HG02759 (cell line): ENCODE data around the gene ADCY4.
A peak's percentile ranks its signal among the peaks of the same experiment; 100 is the strongest.
"Not testable (repeated sequence)": the region's sequence is repeated elsewhere in the genome, so short reads cannot be mapped to it uniquely, and the experiment has no call there.

Source experiments
- ATAC-seq: cut with Tn5 transposase; IDR thresholded peaks from one replicate; pipeline ENCODE4 v1.9.1; 2021; ENCODE audit warnings: mild to moderate bottlenecking, moderate library complexity; ENCODE audit not compliant: unreplicated experiment

ADCY4 gene

GRCh38 chr14:24366721-24367513 is 32.0 kb upstream of the ADCY4 start:
- ATAC-seq: peak; percentile 67

GRCh38 chr14:24366413-24366720 is 31.5 kb upstream of the ADCY4 start:
- ATAC-seq: no peak

GRCh38 chr14:24365600-24366412 is 30.9 kb upstream of the ADCY4 start:
- ATAC-seq: peak; percentile 36

DNA sequence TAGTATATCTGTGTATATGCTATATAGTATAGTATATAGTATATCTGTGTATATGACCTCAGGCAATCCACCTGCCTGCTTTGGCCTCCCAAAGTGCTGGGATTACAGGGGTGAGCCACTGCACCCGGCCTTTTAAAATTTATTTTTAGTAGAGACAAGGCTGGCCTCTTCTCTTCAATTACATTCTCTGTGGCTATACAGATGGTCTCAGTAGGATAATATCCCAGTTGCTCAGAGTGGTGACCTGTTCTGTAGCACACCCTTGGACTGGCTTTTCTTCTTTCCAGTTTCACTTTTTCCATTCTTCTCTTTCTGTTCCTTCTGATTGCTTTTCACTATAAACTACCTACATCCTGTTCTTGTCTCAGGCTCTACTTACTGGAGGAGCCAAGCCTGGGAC is 30.0 kb upstream of the ADCY4 start:
- ATAC-seq: no peak

GRCh38 chr14:24363401-24363800 is 28.5 kb upstream of the ADCY4 start:
- no peak for ATAC-seq

DNA sequence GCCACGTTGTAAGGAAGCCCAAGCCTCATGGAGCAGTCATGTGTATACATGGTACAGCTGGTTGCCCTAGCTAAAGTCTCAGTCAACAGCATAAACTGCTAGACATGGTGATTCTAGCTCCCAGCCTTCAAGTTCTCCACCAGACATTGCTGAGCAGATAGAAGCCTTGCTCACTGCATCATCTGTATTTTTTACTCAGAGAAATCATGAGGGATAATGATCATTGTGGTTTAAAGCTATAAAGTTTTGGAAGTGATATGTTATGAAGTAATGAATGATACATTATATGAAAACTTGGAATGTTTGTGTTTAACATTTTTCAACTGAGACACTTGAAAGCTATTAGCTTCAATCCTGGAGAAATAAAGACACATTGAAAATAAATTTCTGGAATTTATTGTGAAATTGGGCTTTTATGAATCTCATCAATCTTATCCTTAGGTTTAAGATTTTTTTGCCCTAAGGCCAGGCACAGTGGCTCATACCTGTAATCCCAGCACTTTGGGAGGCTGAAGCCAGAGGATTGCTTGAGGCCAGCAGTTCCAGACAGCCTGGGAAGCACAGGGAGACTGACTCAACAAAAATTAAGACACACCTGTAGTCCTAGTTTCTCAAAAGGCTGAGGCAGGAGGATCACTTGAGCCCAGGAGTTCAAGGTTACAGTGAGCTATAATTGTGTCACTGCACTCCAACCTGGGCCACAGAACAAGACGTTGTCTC is 27.5 kb upstream of the ADCY4 start:
- no peak for ATAC-seq

DNA sequence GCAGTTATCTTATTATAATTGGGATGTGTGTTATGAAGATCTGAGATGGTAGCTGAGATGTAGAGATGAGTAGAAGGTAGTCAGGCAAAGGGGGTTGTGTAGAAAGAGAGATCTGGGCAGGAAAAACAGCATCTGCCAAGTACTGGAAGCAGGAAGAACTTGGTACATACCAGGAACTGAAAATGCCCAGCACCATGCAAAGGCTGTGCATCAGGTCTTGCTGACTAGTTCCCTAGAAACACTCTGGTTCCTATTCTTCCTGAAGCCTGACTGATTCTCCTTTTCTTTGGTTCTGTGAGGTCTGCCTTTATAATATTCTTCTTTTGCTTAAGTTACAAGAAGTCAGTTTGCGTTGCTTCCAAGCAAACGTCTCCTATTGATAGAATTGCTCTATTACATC is 26.5 kb upstream of the ADCY4 start:
- no peak for ATAC-seq

DNA sequence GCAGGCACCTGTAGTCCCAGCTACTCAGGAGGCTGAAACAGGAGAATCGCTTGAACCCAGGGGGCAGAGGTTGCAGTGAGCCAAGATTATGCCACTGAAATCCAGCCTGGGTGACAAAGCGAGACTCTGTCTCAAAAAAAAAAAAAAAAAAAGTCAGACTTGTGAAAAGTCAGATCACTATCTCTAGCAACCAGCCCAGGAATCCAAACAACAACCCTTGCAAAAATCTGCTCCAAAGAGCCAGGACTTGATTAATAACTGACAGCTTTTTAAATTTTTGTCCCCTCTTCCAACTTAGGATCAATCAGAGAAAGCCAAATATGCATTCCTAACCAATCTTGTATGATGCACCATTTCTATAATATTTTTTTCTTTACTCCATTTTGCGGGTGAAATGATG is 25.4 kb upstream of the ADCY4 start:
- no peak for ATAC-seq

DNA sequence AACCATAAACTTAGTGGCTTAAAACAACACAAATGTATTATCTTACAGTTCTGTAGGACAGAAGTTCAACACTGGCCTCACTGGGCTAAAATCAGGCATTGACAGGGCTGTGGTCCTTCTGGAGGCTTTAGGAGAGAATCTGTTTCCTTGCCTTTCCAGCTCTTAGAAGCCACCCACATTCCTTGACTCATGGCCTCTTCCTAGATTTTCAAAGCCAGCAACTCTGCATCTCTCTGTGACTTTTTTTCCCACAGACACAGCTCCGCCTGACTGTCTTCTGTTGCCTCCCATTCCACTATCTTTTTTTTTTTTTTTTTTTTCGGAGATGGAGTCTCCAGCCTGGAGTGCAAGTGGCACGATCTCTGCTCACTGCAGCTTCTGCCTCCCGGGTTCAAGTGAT is 21.3 kb upstream of the ADCY4 start:
- ATAC-seq: no peak

DNA sequence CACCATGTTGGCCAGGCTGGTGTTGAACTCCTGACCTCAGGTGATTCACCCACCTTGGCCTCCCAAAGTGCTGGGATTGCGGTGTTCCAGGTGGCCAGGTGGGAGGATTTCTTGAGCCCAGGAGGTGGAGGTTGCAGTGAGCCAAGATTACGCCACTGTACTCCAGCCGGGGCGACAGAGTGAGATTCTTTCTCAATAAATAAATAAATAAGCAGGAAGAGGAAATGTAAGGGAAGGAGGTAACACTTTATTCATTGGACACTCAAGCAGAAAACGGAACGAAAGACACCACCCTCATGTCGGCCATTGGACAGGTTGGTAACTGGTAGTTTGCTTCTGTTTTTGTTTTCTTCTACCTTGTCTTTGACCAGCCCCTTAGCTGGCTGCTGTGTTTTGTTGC is 20.1 kb upstream of the ADCY4 start:
- ATAC-seq: no peak

- ATAC-seq: not testable (repeated sequence)
Measured at GRCh38 chr14:24354482-24354825, 19.6 kb upstream of the ADCY4 start.

- no peak for ATAC-seq
Measured at GRCh38 chr14:24353559-24354481, 18.9 kb upstream of the ADCY4 start.

DNA sequence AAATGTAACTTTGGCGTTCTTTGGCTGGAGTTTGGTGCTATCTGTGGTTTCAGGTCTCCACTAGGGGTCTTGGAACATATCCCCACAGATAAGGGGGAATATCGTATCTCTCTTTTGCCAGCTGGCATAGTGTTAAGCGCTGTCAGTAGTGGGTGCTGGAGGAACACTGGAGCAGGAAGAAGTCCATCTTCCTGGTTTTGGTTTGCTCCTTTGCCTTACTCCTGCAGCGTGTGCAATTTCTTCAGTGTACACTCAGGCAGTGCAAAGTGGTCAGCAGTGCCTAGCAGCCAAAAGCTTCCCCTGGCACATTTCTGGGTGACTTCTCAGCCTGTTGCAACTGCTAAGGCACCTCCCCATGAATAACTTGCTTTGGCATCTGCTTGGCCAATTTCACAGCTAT is 16.6 kb upstream of the ADCY4 start:
- no peak for ATAC-seq

DNA sequence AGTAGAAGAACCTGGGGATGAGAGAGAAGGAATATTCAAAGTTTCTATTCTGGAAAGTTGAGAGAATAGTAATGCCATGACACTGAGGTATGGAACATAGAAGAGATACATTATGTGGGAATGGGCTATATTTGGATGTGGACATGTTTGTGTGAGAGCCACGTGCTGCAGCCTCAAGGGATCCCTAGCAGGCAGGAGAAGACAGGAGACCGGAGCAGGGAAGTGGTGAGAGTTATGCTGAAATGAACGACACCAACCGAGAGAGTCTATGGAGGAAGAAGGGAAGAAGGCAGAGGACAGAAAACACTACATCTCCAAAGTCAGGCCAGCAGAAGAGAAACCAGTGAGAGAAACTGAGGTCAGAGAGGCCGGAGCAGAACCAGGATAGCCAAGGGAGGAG is 14.9 kb upstream of the ADCY4 start:
- ATAC-seq: no peak

GRCh38 chr14:24348186-24348585 is 13.3 kb upstream of the ADCY4 start:
- no peak for ATAC-seq

DNA sequence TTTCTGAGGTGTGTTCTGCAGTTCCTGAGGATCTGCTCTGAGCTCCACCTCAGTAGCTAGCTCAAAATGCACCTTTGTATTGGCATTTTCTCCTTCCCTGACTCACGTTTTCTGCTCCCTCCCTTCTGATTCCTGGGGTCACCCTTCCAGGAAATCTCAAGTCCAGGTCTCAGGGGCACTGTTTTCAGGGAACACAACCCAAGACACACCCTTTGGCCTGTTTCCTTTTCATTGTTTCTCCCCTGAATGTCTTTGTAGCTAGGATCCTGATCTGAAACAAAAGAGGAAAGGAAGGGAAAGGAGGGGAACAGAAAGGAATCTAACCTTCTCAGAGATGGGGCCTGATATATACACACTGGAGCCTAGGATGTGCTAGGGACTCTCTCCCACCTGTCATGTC is 12.3 kb upstream of the ADCY4 start:
- no peak for ATAC-seq

DNA sequence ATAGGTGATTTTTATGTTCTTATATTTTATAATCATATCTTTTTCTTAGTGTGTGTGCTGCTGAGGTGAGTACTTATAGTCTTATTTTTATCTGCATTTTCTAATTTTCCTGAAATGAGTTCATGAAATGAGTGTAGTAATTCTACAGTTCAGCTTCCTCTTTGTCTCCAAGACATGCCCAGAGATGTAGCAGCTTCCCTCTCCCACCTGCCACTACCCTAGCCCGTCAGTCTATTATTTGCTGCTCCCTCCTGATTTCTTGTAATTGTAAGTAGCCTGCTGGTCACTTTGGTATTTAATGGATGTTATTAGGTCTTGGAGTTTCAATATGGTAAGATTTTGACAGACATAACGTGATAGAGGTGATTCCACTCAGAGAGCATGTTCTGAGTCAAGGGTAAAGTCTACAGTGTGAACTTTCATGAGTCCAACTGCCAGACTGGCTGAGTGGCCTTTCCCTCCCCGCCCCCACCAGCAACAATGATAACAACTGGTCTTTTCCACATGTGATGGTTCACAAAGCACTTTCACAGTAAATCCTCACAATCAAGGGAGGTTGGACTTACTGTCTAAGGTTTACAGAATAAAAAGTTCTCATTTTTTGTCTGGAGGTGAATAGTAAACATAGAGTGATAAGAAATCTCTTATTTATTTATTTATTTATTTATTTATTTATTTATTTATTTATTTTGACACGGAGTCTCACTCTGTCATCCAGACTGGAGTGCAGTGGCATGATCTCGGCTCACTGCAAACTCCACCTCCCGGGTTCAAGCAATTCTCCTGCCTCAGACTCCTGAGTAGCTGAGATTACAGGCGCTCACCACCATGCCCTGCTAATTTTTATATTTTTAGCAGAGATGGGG is 9.2 kb upstream of the ADCY4 start:
- ATAC-seq: no peak

- ATAC-seq: no peak
Measured at GRCh38 chr14:24342889-24343288, 8.0 kb upstream of the ADCY4 start.

DNA sequence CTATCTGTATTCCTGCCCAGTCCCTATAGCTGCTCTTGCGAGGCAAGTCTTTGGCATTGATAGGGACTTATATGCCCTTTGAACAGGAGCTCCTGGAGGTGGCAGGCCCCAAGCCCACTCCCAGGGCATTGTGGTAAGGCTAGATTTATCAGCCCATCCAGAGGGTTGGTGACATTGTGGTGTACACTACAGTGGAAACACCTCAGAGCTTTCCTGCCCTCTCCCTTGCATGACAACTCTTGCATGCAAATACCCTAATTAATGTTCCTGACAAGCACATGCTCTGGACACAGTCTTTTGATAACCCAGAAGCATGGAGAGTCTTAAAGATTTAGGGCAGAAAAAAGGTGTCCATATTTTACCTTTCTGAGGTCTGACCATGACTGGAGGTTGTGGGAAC is 5.7 kb upstream of the ADCY4 start:
- no peak for ATAC-seq
